H9 (cell line): Measurements from ENCODE around the gene TMPRSS3. TPM values are rescaled to one million over a fixed set of nuclear protein-coding genes. Genes with fewer than 3 reads are reported as not detected.

Experiments used
- DNase-seq: peaks from one replicate; pipeline ENCODE4 v3.0.0-alpha.2; 2017
- H2AFZ ChIP-seq: one replicate; pipeline ENCODE4 v1.6.1; 2013; ENCODE audit warnings: mild to moderate bottlenecking, low read length, control low read depth, moderate library complexity
- H2AK5ac ChIP-seq: 2 replicates; pipeline ENCODE4 v1.6.1; 2013; ENCODE audit warnings: low read length, control low read depth, mixed read lengths; ENCODE audit not compliant: insufficient read length
- H2BK120ac ChIP-seq: one replicate; pipeline ENCODE4 v1.6.1; 2013; ENCODE audit warnings: low read depth, mild to moderate bottlenecking, low read length, control low read depth, inconsistent platforms; ENCODE audit not compliant: poor library complexity, severe bottlenecking
- H2BK12ac ChIP-seq: 2 replicates; pipeline ENCODE4 v1.6.1; 2013; ENCODE audit warnings: low read length, control low read depth, mixed read lengths, low read depth; ENCODE audit not compliant: insufficient read length
- H2BK15ac ChIP-seq: 2 replicates; pipeline ENCODE4 v1.6.1; 2013; ENCODE audit warnings: low read depth, low read length, control low read depth
- H2BK20ac ChIP-seq: one replicate; pipeline ENCODE4 v1.6.1; 2013; ENCODE audit warnings: low read depth, mild to moderate bottlenecking, low read length, control low read depth, inconsistent platforms; ENCODE audit not compliant: poor library complexity, severe bottlenecking
- H2BK5ac ChIP-seq: 2 replicates; pipeline ENCODE4 v1.6.1; 2013; ENCODE audit warnings: low read length, control low read depth, mixed read lengths; ENCODE audit not compliant: insufficient read length
- H3K14ac ChIP-seq: 2 replicates; pipeline ENCODE4 v1.6.1; 2013; ENCODE audit warnings: low read length, control low read depth; ENCODE audit not compliant: insufficient read depth
- H3K18ac ChIP-seq: 2 replicates; pipeline ENCODE4 v1.6.1; 2013; ENCODE audit warnings: low read depth, mild to moderate bottlenecking, mixed read lengths, low read length, control low read depth; ENCODE audit not compliant: insufficient read length
- H3K23ac ChIP-seq: 2 replicates; pipeline ENCODE4 v1.6.1; 2013; ENCODE audit warnings: low read length, control low read depth, mixed read lengths, low read depth; ENCODE audit not compliant: insufficient read length
- H3K23me2 ChIP-seq: 2 replicates; pipeline ENCODE4 v1.6.1; 2013; ENCODE audit warnings: low read depth, mild to moderate bottlenecking, mixed read lengths, low read length, control low read depth; ENCODE audit not compliant: insufficient read length, poor library complexity, severe bottlenecking
- H3K27ac ChIP-seq: 2 replicates; pipeline ENCODE4 v1.5.1; 2013; ENCODE audit warnings: low read length, control low read depth, mixed read lengths, low read depth; ENCODE audit not compliant: insufficient read length
- H3K27me3 ChIP-seq: 2 replicates; pipeline ENCODE4 v1.6.1; 2013; ENCODE audit warnings: low read length, control low read depth, inconsistent platforms; ENCODE audit not compliant: insufficient read depth
- H3K4ac ChIP-seq: 2 replicates; pipeline ENCODE4 v1.6.1; 2013; ENCODE audit warnings: low read depth, mild to moderate bottlenecking, control low read depth, inconsistent platforms, low read length, moderate library complexity
- H3K4me1 ChIP-seq: 2 replicates; pipeline ENCODE4 v1.6.1; 2013; ENCODE audit warnings: low read length, control low read depth, inconsistent platforms; ENCODE audit not compliant: insufficient read depth
- H3K4me2 ChIP-seq: 2 replicates; pipeline ENCODE4 v1.6.1; 2013; ENCODE audit warnings: low read length, control low read depth, mixed read lengths; ENCODE audit not compliant: insufficient read length, insufficient read depth
- H3K56ac ChIP-seq: 2 replicates; pipeline ENCODE4 v1.6.1; 2013; ENCODE audit warnings: low read depth, mild to moderate bottlenecking, mixed read lengths, low read length, control low read depth; ENCODE audit not compliant: insufficient read length
- H3K79me1 ChIP-seq: 2 replicates; pipeline ENCODE4 v1.6.1; 2013; ENCODE audit warnings: low read depth, mild to moderate bottlenecking, moderate library complexity, low read length, control low read depth, inconsistent platforms; ENCODE audit not compliant: insufficient read depth, poor library complexity, severe bottlenecking
- H3K79me2 ChIP-seq: 2 replicates; pipeline ENCODE4 v1.6.1; 2013; ENCODE audit warnings: low read length, control low read depth, inconsistent platforms; ENCODE audit not compliant: insufficient read depth
- H3K9ac ChIP-seq: 2 replicates; pipeline ENCODE4 v1.6.1; 2013; ENCODE audit warnings: low read length, control low read depth, mixed read lengths; ENCODE audit not compliant: insufficient read length; ENCODE audit errors: extremely low read depth
- H3K9me3 ChIP-seq: one replicate; pipeline ENCODE4 v1.6.1; 2013; ENCODE audit warnings: low read depth, low read length, inconsistent platforms; ENCODE audit not compliant: control insufficient read depth
- H3T11ph ChIP-seq: one replicate; pipeline ENCODE4 v1.6.1; 2013; ENCODE audit warnings: mild to moderate bottlenecking, low read length, control low read depth, inconsistent platforms
- H4K20me1 ChIP-seq: one replicate; pipeline ENCODE4 v1.6.1; 2013; ENCODE audit not compliant: control insufficient read depth, insufficient read length, insufficient read depth
- H4K5ac ChIP-seq: 2 replicates; pipeline ENCODE4 v1.6.1; 2013; ENCODE audit warnings: low read depth, mild to moderate bottlenecking, mixed read lengths, low read length, control low read depth; ENCODE audit not compliant: insufficient read length
- H4K8ac ChIP-seq: replicated peaks from 2 replicates; pipeline ENCODE4 v1.6.1; 2013; ENCODE audit warnings: low read length, control low read depth, mixed read lengths, low read depth; ENCODE audit not compliant: insufficient read length
- H4K91ac ChIP-seq: 2 replicates; pipeline ENCODE4 v1.6.1; 2013; ENCODE audit warnings: low read depth, mild to moderate bottlenecking, moderate library complexity, mixed read lengths, low read length, control low read depth; ENCODE audit not compliant: insufficient read length
- H3K27ac Mint-ChIP-seq, 3 experiments: 2 replicates in 2 of 3; 3 replicates in 1 of 3; pipeline ENCODE4 v1.8.0; 2020 to 2021; ENCODE audit warnings: mixed read lengths in 3 of 3, mild to moderate bottlenecking in 1 of 3, moderate library complexity in 1 of 3
- H3K27me3 Mint-ChIP-seq: 2 replicates; pipeline ENCODE4 v1.8.0; 2021; ENCODE audit warnings: low read depth, mild to moderate bottlenecking, moderate library complexity, mixed read lengths
- H3K36me3 Mint-ChIP-seq, 3 experiments: 2 replicates in 2 of 3; 3 replicates in 1 of 3; pipeline ENCODE4 v1.8.0; 2020 to 2021; ENCODE audit warnings: low read depth in 3 of 3, mixed read lengths in 3 of 3; ENCODE audit not compliant: insufficient read depth in 1 of 3
- H3K4me1 Mint-ChIP-seq, 2 experiments: 2 replicates each; pipeline ENCODE4 v1.8.0; 2020; ENCODE audit warnings: mixed read lengths in 2 of 2
- H3K4me3 Mint-ChIP-seq, 2 experiments: 2 replicates in 1 of 2; 3 replicates in 1 of 2; pipeline ENCODE4 v1.8.0; 2020 to 2021; ENCODE audit warnings: mild to moderate bottlenecking in 2 of 2, mixed read lengths in 2 of 2, moderate library complexity in 1 of 2
- H3K9me3 Mint-ChIP-seq, 2 experiments: 2 replicates in 1 of 2; 3 replicates in 1 of 2; pipeline ENCODE4 v1.8.0; 2020; ENCODE audit warnings: mild to moderate bottlenecking in 2 of 2, mixed read lengths in 2 of 2, moderate library complexity in 1 of 2
- CTCF ChIP-seq: fragments of 200-600 bp; sonication (generic); conservative IDR thresholded peaks from 3 replicates; pipeline ENCODE4 v1.8.0; 2021; ENCODE audit warnings: antibody characterized with exemption, mild to moderate bottlenecking
- WGBS: extraction: QIAGEN DNeasy Blood & Tissue Kit; methylation state at CpG from one replicate; pipeline ENCODE4 v1.1.7; 2013; ENCODE audit warnings: missing lambda C conversion rate, low lambda C conversion rate, mixed read lengths; ENCODE audit not compliant: insufficient read length; ENCODE audit errors: extremely low coverage; 5-methylcytosine and 5-hydroxymethylcytosine counted together
- total RNA-seq: library from RNA; stranded (reverse); gene quantifications from 2 replicates; pipeline ENCODE4 v1.2.1, GENCODE V29; 2021

TMPRSS3 gene
- total RNA-seq, 1 experiment from 2014 or later = 0.31 TPM

- H2AFZ ChIP-seq = no peak overlapping the region
- no peaks in the 10 kb centered on the region for H3K4me1 Mint-ChIP-seq
- H3K27ac ChIP-seq = no peak overlapping the region
- no peaks in the 10 kb centered on the region for H3K23me2 ChIP-seq
- no peaks in the 10 kb centered on the region for H3K9me3 ChIP-seq
- H4K20me1 ChIP-seq = no peaks in the 10 kb centered on the region
- H3T11ph ChIP-seq = no peak overlapping the region
- no peak overlapping the region for H2BK120ac ChIP-seq
- no peak overlapping the region for H4K91ac ChIP-seq
- DNase-seq = no peak
- no peak overlapping the region for H3K23ac ChIP-seq
- H2BK12ac ChIP-seq = no peak overlapping the region
- no peak overlapping the region for H4K5ac ChIP-seq
- no peak overlapping the region; the same call in 1 of the 2 replicates for H3K14ac ChIP-seq
- no peak overlapping the region for H3K56ac ChIP-seq
- no peaks in the 10 kb centered on the region for H3K4me1 ChIP-seq
- no peak overlapping the region for H2BK20ac ChIP-seq
- H3K27ac Mint-ChIP-seq = no peak overlapping the region
- H4K8ac ChIP-seq = no peak overlapping the region
- H3K9me3 Mint-ChIP-seq = peaks cover 14 to 20% of the 10 kb centered on the region in 2 experiments
- no peaks in the 10 kb centered on the region for H3K79me1 ChIP-seq
- peaks cover 45% of the 10 kb centered on the region for H3K27me3 Mint-ChIP-seq
- H2BK15ac ChIP-seq = no peak overlapping the region
- H3K9ac ChIP-seq = no peak overlapping the region
- TF ChIP-seq CTCF = no peak
- no peak overlapping the region for H3K18ac ChIP-seq
- no peaks in the 10 kb centered on the region for H3K79me2 ChIP-seq
- no peak overlapping the region for H3K4ac ChIP-seq
- no CpG with 5 or more reads among the region's 6 CpGs for WGBS
- no peaks in the 10 kb centered on the region for H3K27me3 ChIP-seq
- no peaks in the 10 kb centered on the region for H3K36me3 Mint-ChIP-seq
- H3K4me2 ChIP-seq = no peak overlapping the region
- H3K4me3 Mint-ChIP-seq = no peak overlapping the region
- H2AK5ac ChIP-seq = no peak overlapping the region
- H2BK5ac ChIP-seq = no peak overlapping the region
Measured at GRCh38 chr21:42430521-42430920, 34.7 kb upstream of the TMPRSS3 start.
